Right ventricle myocardium inferior (tissue), 1 donor: ENCODE measurements around the gene TAC1. TPM values are rescaled to one million over a fixed set of nuclear protein-coding genes. Genes with fewer than 3 reads are reported as not detected.
"Not testable (repeated sequence)": the region's sequence is repeated elsewhere in the genome, so short reads cannot be mapped to it uniquely, and the experiment has no call there.

Experiments
- ATAC-seq: fragments of 200-7000 bp; cut with Tn5 transposase; one replicate; pipeline ENCODE4 v1.9.1; 2020; ENCODE audit warnings: mild to moderate bottlenecking, moderate library complexity
- DNase-seq: peaks from one replicate; pipeline ENCODE4 v3.0.0; 2021; ENCODE audit errors: missing footprints
- intact Hi-C: fragments of 100-400 bp; cut with DNase I; formaldehyde crosslinking; loops from one replicate; pipeline ENCODE4 v1.11.0; 2022
- long read RNA-seq: library from polyadenylated mRNA; unstranded; transcript quantifications from one replicate; pipeline ENCODE4 v2.0.0, GENCODE V29; 2021
- total RNA-seq: library from RNA; stranded (reverse); fragmentation: NEBNext Ultra II Directional; extraction: Animal tissue kit (Norgen Biotek cat#: 25700); gene quantifications from one replicate; pipeline ENCODE4 v1.2.1, GENCODE V29; 2021
- donor health status: DM: no; HTN: yes; CAD: no; lungs with severe emphysema.

The TAC1 gene
- not detected for total RNA-seq
- long read RNA-seq: 0 reads

- intact Hi-C loops: no loop called here
- DNase-seq: peak; percentile 22
Measured at GRCh38 chr7:97731736-97732564, at the start of gene TAC1. TAC1 (plus strand) TSS chr7:97732086; CDS start chr7:97732613, 527 bp downstream.

GRCh38 chr7:97685952-97686351 lies 45.9 kb upstream of the TAC1 start:
- DNase-seq: no peak
- no peak for ATAC-seq
- intact Hi-C loops: no loop called here

More at GRCh38 chr7:97731736-97732564, at the start of gene TAC1:
- no peak for ATAC-seq

DNA sequence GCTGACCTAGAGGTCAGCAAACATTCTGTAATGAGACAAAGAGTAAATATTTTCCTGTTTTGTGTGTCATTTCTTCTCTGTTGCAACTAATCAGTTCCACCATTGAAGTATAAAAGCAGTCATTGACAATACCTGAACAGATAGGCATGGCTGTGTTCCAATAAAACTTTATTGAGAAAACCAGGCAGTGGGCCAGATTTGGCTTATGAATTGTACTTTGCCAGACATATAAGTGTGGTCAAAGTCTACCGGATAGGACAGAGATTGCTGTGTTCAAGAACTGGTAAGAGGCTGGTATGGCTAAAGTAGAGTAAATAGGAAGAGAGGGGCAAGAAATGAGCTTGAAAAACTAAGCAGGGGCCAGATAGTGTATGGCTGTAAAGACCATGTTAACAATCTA lies 38.3 kb upstream of the TAC1 start:
- no peak for ATAC-seq
- intact Hi-C loops: no loop called here
- DNase-seq: no peak

- DNase-seq (no peak), ATAC-seq (no peak)
- intact Hi-C loops: no loop called here
Measured at GRCh38 chr7:97694355-97694754, 37.5 kb upstream of the TAC1 start.

DNA sequence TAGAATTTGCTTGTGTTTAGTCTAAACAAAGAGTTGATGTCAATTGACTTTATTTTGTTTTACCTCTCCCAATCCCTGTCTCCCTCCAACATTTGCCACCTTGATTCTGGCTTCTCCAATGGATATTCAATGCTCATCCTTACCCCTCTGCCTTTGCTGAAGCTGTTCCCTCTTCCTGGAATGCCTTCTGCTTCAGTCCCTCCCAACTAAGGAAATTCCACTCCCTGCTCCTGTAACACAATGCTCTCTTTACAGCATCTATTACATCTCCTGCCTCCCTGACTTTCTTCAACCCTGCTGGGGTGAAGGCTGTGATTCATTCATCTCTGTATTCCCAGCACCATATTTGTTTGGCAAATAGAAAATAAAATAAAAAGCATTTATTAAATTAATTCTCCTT lies 34.5 kb upstream of the TAC1 start:
- no peak for ATAC-seq
- intact Hi-C loops: no loop called here
- DNase-seq: no peak

- no peak for DNase-seq
- no peak for ATAC-seq
- intact Hi-C loops: no loop called here
Measured at GRCh38 chr7:97722386-97722785, 9.5 kb upstream of the TAC1 start.

DNA sequence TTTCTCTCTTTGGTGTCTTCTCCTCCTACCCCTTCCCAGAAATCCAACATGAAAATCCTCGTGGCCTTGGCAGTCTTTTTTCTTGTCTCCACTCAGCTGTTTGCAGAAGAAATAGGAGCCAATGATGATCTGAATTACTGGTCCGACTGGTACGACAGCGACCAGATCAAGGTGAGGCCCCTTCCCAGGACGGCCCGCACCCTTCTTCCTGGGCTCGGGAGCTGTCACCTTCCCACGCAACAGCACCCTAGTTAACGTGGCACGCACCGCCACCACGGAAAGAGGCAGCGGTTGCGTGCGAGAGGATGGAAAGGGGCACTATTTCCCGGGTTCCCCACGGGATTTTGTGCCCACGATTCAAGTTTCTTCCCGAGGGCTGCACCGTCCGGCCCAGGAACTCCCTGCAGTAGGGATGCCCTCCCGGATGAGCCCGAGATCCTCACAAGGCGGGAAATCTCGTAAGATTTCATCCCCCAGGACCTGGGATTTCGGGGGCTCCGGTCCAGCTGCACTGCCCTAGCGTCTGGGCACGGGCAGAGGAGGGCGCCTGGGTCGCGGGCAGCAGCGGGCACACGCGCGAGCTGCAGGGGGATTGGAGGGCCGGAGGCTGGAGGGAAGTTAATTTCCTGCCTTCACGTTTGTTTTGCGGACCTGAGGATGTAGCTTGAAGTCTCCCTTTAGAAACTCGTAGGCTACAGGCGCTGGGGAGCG lies 834 bp downstream of the TAC1 start:
- ATAC-seq (no peak), DNase-seq (peak; percentile 11)
- intact Hi-C loops: no loop called here

DNA sequence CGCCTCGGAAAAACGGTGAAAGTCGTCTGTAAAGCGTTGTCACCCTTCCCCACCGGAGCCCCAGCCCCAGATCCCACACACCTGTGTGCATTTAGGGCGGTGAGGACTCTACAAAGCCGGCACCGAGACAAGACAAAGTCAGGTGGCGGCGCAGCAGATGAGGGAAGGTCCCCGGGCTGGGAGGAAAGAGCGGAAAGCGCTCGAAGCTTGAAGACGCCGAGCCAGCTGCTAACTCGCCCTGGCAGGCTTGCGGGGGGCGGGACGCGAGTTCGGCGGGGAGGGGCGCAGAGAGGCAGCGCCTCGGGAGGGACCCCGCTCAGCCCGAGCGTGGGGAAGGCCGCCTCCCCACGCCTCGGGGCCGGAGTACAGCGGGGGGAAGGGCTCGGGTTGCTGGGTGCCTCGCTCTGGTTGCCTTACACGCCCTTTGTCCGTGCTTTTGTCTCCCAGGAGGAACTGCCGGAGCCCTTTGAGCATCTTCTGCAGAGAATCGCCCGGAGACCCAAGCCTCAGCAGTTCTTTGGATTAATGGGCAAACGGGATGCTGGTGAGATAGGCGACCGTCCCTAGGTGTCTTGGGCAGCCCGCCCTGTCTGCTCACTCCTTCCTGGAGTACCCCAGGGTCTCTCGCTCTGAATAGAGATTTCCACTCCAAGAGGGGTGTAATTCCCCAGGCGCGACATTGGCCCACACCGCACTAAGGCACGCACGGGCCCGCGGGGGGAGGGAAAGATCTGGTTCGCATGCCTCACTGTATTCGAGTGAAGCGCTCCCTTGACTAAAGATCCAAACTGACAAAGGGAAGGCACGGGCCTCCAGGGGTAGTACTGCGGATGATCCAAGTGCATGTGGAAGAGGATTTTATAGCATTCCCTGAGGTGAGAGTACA lies 1.6 kb downstream of the TAC1 start:
- ATAC-seq (no peak), DNase-seq (peak; percentile 40)
- intact Hi-C loops: no loop called here

GRCh38 chr7:97734255-97734654 lies 2.4 kb downstream of the TAC1 start:
- intact Hi-C loops: no loop called here
- no peak for DNase-seq
- no peak for ATAC-seq

DNA sequence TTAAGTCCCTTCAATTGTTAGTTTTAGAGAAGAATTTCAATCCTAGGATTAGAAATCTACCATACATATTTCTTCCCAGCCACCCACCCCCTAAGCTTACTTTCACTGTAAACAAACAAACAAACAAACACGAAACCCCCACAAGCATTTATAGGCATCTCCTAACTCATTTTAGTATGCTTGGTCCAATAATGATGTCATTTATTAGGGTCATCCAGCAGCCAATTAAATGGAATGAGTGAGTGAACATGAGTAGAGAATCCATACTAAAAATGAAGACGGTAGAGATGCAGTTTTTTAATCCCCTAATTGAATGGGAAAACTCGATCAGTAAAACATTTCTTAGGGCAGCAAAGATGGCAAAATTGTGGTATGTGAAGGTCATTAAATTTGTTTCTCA lies 3.2 kb downstream of the TAC1 start:
- DNase-seq: no peak
- intact Hi-C loops: no loop called here
- ATAC-seq: no peak

DNA sequence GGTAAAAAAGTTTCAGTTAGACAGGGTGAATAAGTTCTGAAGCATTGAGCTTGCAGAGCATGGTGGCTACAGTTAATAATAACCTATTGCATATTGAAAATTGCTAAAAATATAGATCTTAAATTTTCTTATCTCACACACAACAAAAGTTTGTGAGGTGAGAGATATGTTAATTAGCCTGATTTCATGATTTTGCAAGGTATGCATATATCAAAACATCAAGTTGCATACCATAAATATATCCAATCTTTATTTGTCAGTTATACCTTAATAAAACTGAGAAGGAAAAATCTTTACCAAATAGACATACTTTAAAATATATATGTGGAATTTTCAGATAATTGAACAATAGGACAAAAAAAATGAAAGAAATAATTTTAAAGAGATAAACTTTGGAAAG lies 16.6 kb downstream of the TAC1 start:
- ATAC-seq: no peak
- intact Hi-C loops: no loop called here
- no peak for DNase-seq

DNA sequence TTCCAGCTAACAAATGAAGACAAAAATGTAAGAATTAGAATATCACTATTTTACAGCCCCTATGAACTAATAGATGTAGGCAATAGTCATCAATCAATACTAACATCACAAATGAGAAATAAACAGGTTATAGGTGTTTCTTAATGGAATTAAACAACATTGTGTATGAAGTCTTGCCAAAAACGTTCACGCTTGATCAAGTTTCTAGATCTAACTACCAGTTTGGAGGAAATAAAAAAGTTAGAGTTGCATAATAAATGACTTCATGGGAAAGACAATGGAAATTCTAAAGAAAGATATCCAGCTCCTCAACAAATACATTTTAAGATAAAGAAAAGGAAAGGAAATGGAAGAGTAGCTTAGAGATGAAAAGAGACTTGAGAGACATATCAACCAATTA lies 19.7 kb downstream of the TAC1 start:
- no peak for DNase-seq
- intact Hi-C loops: no loop called here
- ATAC-seq: no peak

- intact Hi-C loops: no loop called here
- ATAC-seq (no peak), DNase-seq (no peak)
Measured at GRCh38 chr7:97752215-97752614, 20.3 kb downstream of the TAC1 start.

- intact Hi-C loops: no loop called here
- DNase-seq: no peak
- no peak for ATAC-seq
Measured at GRCh38 chr7:97757824-97758223, 25.9 kb downstream of the TAC1 start.

- ATAC-seq (no peak), DNase-seq (no peak)
- intact Hi-C loops: no loop called here
Measured at GRCh38 chr7:97770850-97771249, 39.0 kb downstream of the TAC1 start.

DNA sequence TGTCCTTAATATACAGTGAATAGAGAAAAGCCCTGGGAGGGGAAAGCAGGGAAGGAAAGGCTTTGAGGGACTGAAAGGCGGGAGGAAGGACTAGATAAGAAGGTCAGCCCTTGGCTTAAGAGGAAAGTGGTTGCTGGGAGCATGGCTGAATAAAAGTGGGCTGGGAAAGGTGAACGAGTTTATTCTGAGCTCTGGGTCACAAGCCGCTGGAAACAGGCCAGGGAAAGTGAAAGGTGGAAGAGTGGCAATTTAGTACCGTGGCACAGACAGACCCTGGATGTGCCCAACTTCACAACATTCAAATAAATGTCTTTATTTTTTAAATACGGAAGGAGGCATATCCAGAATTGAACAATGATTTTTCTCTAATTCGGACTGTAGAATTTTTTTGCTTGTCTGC lies 39.7 kb downstream of the TAC1 start:
- intact Hi-C loops: no loop called here
- DNase-seq (no peak), ATAC-seq (no peak)

DNA sequence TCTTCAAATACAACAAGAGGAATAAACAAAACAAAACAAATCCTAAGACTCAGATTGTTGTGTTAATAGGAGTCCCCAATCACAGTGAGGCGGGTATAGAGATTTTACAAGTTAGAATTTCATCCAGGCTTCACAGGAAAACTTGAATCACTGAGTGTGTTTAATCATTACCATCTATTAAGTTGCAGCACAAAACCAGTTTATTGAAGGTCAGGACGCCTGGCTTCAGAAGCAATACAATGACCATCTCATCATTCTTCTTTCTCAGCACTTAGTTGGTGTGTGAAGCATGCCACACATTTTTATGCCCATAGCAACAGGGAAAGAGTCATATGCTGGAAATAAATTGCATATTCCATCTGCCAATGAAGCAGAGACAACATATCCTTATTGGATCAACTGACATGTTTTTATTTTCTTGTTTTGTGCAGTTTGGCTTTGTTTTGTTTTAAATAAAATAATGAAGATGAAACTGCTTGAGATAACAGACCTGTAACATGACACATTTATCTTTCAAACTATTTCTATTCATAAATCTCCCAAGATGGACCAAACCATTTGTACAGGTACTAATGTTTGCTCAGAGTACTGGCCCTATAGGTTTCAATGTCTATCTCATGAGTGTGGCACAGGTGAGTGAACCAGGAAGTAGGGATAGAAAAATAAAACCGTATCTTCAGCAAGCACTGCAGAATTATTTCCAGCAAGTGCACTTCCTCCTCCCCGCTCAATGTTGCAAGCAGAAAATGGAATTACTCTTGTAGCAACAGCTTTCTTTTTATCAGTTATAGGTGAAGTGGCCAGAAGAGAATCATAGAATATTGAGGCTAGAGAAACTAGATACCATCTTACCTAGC lies 40.4 kb downstream of the TAC1 start:
- no peak for ATAC-seq
- intact Hi-C loops: no loop called here
- DNase-seq: no peak

DNA sequence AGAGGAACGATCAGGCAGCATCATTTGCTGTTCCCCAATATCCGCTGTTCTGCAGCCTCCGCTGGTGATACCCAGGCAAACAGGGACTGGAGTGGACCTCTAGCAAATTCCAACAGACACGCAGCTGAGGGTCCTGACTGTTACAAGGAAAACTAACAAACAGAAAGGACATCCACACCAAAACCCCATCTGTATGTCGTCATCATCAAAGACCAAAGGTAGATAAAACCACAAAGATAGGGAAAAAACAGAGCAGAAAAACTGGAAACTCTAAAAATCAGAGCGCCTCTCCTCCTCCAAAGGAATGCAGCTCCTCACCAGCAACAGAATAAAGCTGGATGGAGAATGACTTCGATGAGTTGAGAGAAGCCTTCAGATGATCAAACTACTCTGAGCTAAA lies 54.5 kb downstream of the TAC1 start:
- ATAC-seq, DNase-seq, intact Hi-C loops: not testable (repeated sequence)
